Measurements from ENCODE around the gene HSFX2.

The HSFX2 gene

GRCh38 chrX:149633511-149633910 lies 38.4 kb upstream of the HSFX2 start:
- TF ChIP-seq CTCF (IDR thresholded peaks at IDR 0.05), result no peak
- Mint-ChIP-seq H3K36me3 (ENCODE audit: low read depth) (no peaks in the 10 kb centered on the region), H3K4me1 (peaks cover 19% of the 10 kb centered on the region)

GRCh38 chrX:149631234-149632165 lies 36.4 kb upstream of the HSFX2 start, which contains the start of gene TMEM185A:
TMEM185A (minus strand) TSS chrX:149631792; CDS start chrX:149631580, 212 bp downstream.
- Mint-ChIP-seq H3K36me3 (ENCODE audit: low read depth) (no peaks in the 10 kb centered on the region), H3K27me3 (ENCODE audit: low read depth, poor library complexity) (no peaks in the 10 kb centered on the region), H3K4me1 (peaks cover 29% of the 10 kb centered on the region), H3K27ac (peak within 1 kb of the TSS; percentile 42), H3K9me3 (peaks cover 32% of the 10 kb centered on the region), H3K4me3 (peak within 1 kb of the TSS; percentile 98)
- peak; percentile 81 for DNase-seq
- no peak for TF ChIP-seq CTCF (IDR thresholded peaks at IDR 0.05)

More at GRCh38 chrX:149633511-149633910, 38.4 kb upstream of the HSFX2 start:
- Mint-ChIP-seq H3K9me3 (peaks cover 46% of the 10 kb centered on the region), H3K27ac (no peak overlapping the region), H3K4me3 (no peak overlapping the region), H3K27me3 (ENCODE audit: low read depth, poor library complexity) (no peaks in the 10 kb centered on the region)
- DNase-seq, result no peak

- no peak for DNase-seq
- peaks cover 31% of the 10 kb centered on the region for H3K9me3 Mint-ChIP-seq
Measured at GRCh38 chrX:149630681-149631233, 35.6 kb upstream of the HSFX2 start.

DNA sequence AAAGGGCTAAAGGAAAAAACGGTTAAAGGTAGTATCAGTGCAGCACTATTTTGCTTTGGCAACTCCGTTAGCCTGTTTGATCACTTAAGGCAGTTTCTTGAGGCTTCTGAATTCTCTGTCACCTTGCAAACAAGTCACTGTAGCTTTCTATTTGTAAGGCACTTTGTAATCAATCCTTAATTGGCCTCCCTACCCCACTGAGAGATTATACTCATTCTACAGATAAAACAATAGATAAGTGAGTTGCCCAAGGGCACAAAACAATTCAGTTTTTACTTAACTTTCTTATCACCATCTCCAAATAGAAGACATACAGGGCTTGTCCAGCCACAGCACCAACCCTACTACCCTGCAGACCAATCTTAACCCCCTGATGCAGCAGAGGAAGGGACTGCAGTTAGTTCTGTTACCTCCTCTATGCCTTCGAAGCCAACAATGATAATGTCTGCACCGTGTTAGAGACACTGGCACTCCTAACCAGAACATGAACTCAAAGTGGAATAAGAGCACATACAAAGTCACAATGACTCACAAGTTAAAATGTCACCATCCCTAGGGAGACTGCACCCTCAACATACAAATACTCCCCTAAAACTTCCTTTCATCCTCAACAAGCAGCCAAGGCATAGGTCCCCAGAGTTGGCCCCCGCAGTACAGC lies 34.7 kb upstream of the HSFX2 start:
- peak overlapping the region; percentile 98 for H3K4me3 Mint-ChIP-seq
- H3K9me3 Mint-ChIP-seq, result peaks cover 26% of the 10 kb centered on the region
- no peak overlapping the region for H3K27ac Mint-ChIP-seq

More at GRCh38 chrX:149630681-149631233, 35.6 kb upstream of the HSFX2 start:
- no peak for TF ChIP-seq CTCF (IDR thresholded peaks at IDR 0.05)
- H3K36me3 Mint-ChIP-seq (ENCODE audit: low read depth), result no peaks in the 10 kb centered on the region
- H3K27ac Mint-ChIP-seq, result peak overlapping the region; percentile 42
- peaks cover 32% of the 10 kb centered on the region for H3K4me1 Mint-ChIP-seq
- peak overlapping the region; percentile 98 for H3K4me3 Mint-ChIP-seq
- H3K27me3 Mint-ChIP-seq (ENCODE audit: low read depth, poor library complexity), result no peaks in the 10 kb centered on the region

GRCh38 chrX:149628768-149629167 lies 33.7 kb upstream of the HSFX2 start:
- no peak overlapping the region for H3K27ac Mint-ChIP-seq
- peaks cover 26% of the 10 kb centered on the region for H3K9me3 Mint-ChIP-seq
- DNase-seq, result no peak
- no peak overlapping the region for H3K4me3 Mint-ChIP-seq
- no peaks in the 10 kb centered on the region for H3K27me3 Mint-ChIP-seq (ENCODE audit: low read depth, poor library complexity)
- peaks cover 33% of the 10 kb centered on the region for H3K4me1 Mint-ChIP-seq
- no peaks in the 10 kb centered on the region for H3K36me3 Mint-ChIP-seq (ENCODE audit: low read depth)
- no peak for TF ChIP-seq CTCF (IDR thresholded peaks at IDR 0.05)

More for the DNA sequence above, 34.7 kb upstream of the HSFX2 start:
- Mint-ChIP-seq H3K4me1 (peaks cover 28% of the 10 kb centered on the region), H3K36me3 (ENCODE audit: low read depth) (no peaks in the 10 kb centered on the region), H3K27me3 (ENCODE audit: low read depth, poor library complexity) (no peaks in the 10 kb centered on the region)
- no peak for DNase-seq
- TF ChIP-seq CTCF (IDR thresholded peaks at IDR 0.05), result no peak
